HG02759 (cell line): ENCODE results near the gene TRDMT1.

Source experiments
- ATAC-seq: cut with Tn5 transposase; IDR thresholded peaks from one replicate; pipeline ENCODE4 v1.9.1; 2021; ENCODE audit warnings: mild to moderate bottlenecking, moderate library complexity; ENCODE audit not compliant: unreplicated experiment

The TRDMT1 gene

DNA sequence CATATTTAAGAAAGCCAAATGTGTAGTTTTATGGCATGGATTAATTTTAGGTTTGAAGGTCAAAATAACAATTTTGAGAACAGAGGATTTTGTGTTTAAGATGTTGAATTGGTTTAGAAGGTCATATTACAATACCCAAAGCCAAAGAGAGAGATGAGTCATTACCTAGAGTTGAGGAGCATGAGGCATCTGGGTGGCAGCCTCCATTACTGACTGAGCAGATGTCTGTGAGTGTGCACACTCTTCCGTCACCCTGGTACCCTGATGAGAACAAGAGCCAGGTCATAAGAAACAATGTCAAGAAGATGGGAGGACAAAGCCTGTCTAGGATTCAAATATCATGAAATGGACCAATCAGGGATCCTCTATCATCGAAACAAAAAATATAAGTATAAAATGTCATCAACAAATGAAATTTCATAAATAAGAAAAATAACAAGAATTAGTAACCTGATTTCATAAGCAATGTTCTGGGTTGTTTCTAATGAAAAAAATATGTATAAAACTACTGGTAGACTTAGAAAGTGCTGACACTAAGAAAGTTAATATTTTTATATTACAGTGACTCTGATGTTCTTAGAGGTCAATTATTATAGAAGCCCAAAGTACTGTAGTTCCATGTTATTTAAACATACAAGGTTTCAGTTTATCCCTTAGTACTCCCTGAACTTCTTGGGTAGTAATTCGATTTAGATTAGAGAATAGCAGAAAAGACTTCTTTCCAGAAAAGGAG is 91.8 kb downstream of the TRDMT1 start:
- no peak for ATAC-seq

DNA sequence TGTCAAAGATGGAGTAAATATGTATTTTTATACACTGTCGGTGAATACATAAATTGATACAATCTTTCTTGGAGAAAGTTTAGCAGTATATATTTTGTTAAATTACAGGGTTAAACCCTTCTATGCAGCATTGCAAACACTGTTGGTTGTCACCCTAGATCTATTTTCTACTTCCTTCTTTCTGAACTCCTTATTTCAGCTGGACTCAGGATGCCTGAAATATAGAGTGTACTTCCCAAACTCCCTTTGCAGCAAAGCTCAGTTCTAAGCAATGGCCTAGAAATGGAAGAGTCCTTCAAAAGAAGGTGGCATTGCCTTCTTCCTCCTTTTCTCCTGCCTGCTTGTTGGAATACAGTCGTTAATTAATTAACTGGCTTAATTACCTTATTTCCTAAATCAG is 92.4 kb downstream of the TRDMT1 start:
- ATAC-seq = no peak

DNA sequence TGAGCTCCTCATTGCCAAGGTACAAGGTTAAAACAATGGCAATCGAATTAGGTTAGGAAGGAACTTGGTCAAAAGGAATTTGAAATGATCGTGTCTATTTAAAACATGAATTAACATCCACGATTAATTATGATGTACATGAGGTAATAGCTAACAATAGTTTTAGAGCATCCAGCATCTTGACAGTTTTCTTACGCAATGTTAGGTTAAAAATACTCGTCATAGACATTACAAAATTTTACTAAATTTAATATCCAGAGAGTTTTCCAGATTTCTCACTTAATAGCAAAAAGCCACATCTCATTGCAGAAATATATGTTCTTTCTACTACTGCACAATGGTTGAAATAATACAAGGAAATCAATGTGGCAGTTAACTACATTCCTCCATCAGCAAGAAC is 94.5 kb downstream of the TRDMT1 start:
- ATAC-seq = no peak

DNA sequence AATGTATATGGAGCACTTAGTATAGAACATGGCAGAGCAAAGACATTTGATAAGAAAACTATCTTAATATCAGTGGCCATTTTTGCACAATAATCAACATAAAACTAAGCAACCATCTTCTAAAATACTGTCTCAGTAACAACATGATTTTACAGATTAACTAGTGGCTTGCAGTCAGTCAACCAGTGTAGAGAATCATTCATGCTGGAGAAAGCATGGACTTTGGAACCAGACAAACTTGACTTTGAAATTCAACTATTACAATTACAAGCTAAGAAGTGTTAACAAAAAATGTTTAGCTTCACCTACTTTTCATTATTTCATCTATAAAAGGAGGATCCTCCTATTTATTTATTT is 99.6 kb downstream of the TRDMT1 start:
- no peak for ATAC-seq

DNA sequence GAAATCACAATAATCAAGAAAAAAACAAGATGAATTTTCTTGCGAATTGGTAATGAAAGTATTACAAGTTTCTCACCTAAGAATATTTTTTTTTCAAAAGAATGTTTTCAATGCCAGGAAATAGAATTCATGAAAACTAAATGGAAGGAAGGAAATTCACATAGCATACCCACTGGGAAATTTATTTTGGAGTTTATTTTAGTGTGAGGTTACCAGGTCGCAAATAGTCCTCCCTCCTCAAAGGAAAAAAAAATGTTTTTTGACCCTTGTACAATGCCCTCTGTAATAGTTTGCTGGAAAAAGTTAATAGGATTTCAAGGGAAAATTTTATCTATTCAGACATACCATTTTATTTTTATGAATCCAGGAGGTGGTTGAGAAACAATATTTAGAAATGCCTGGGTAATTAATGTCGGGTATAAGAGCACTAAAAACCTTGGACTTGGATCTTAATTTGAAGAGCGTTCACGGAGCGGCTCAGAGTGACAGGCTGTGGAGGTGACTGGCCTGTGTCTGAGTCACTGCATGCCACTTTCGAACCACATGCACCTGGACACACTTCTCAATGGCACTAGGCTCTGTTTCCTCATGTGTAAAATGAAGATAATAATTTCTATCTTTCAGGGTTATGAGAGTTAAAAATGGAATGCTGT is 100.1 kb downstream of the TRDMT1 start:
- ATAC-seq = no peak

DNA sequence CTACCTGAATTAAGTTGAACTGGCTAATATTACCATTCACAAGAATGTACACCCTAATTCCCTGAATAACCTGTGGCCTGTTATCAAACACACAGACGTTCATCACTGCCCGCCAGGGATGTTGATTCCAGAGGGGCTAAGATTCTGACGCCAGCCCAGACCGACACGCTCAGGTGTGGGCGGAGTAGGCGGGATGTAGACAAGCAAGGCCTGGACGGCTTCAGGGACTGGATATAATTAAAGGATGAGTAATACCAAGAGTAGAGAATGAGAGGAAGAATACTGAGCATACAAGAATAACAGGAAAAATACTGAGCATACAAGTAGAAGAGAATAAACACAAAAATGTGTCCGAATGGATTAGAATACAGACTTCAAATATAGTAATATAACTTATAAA is 100.9 kb downstream of the TRDMT1 start:
- no peak for ATAC-seq

DNA sequence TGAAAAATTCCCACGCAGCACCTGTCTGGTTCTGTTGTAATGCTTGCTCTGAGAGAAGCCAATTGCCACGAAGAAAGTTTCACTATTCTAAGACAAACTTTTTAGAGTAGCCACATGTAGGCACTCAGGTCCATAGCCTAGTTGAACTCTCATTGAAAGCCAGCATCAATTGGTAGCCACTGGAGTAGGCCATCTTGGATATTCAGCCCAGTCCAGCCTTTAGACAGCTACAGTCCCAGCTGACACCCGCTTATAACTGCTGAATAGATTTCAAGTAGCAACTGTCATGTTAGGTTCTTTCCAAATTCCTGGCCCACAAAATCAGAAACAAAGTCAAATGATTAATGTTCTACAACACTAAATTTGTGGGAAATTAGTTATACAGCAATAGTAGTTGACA is 103.5 kb downstream of the TRDMT1 start:
- no peak for ATAC-seq
